Measurements from ENCODE around the gene CLDN11. TPM values are rescaled to one million over a fixed set of nuclear protein-coding genes. Genes with fewer than 3 reads are reported as not detected.

CLDN11 gene
- total RNA-seq, 1 experiment from 2014 or later = not detected

DNA sequence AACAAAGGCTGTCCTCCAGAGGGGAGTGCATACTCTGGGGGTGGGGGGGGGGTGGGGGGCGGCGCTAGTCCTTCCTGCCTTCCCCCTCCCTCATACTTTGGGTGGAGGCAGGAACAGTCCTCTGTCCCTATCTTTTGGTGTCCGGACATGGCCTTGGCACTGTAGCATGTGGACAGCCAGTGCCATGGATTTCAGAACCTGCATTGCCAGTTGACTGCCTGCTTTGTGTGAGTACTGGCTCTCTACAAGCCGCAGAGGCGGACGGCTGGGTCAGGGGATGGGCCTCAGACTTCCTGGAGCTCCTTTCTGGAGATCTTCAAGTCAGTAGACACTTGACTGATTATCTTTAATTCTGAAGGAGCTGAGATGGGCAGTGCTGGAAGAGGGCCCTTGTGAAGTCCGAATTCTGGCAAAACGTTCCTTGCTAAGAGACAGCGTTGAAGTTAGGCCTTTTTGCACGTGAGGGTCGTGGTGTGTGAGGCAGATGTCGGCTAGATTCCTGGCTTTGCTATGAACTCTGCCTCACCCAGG is 2.5 kb downstream of the CLDN11 start:
- Mint-ChIP-seq H3K27ac (ENCODE audit: low read depth, unreplicated experiment) (no peak overlapping the region), H3K27me3 (ENCODE audit: insufficient read depth, unreplicated experiment) (no peaks in the 10 kb centered on the region)
- POLR2A ChIA-PET = no interaction called here

DNA sequence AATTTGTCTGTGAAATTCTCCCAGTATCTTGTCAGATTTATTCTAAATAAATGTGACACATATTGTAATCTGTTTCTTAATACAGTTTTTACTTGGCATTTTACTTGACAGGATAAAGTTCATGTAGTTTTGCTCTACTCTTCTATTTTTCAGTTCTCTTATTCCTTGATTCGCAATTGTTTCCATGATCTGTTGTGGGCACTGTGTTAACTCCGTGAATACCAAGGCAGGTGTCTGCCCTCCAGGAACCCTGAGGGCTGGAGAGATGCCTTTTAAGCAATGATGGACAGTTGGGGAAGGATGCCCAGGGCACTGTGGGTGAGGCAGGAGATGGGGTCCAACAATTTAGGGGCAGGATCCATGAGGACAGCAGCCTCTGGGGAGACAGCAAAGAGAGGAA is 3.1 kb downstream of the CLDN11 start:
- Mint-ChIP-seq H3K27me3 (ENCODE audit: insufficient read depth, unreplicated experiment) (no peaks in the 10 kb centered on the region), H3K9me3 (ENCODE audit: unreplicated experiment) (no peaks in the 10 kb centered on the region), H3K4me3 (ENCODE audit: unreplicated experiment) (no peak overlapping the region), H3K27ac (ENCODE audit: low read depth, unreplicated experiment) (no peak overlapping the region), H3K36me3 (ENCODE audit: insufficient read depth, unreplicated experiment) (no peaks in the 10 kb centered on the region), H3K4me1 (ENCODE audit: insufficient read depth, unreplicated experiment) (no peaks in the 10 kb centered on the region)
- no peak for DNase-seq (ENCODE audit: unreplicated experiment)
- no TSS peak for BruUV-seq (replicated peaks)
- TF ChIP-seq, protein P1, sequence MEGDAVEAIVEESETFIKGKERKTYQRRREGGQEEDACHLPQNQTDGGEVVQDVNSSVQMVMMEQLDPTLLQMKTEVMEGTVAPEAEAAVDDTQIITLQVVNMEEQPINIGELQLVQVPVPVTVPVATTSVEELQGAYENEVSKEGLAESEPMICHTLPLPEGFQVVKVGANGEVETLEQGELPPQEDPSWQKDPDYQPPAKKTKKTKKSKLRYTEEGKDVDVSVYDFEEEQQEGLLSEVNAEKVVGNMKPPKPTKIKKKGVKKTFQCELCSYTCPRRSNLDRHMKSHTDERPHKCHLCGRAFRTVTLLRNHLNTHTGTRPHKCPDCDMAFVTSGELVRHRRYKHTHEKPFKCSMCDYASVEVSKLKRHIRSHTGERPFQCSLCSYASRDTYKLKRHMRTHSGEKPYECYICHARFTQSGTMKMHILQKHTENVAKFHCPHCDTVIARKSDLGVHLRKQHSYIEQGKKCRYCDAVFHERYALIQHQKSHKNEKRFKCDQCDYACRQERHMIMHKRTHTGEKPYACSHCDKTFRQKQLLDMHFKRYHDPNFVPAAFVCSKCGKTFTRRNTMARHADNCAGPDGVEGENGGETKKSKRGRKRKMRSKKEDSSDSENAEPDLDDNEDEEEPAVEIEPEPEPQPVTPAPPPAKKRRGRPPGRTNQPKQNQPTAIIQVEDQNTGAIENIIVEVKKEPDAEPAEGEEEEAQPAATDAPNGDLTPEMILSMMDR (IDR thresholded peaks at IDR 0.05; ENCODE audit: unreplicated experiment) = no peak
- ChIA-PET CTCF (interaction anchor here (1.0 to 15.5 kb wide), 3 partner anchors 390 to 427 kb away, joined by 3 to 435 read pairs (median 13); no protein-coding TSS in a partner anchor), POLR2A (no interaction called here)
- intact Hi-C loops (cut with micrococcal nuclease) = no loop called here

More for the DNA sequence above, 2.5 kb downstream of the CLDN11 start:
- DNase-seq (ENCODE audit: unreplicated experiment) = no peak
- TF ChIP-seq, protein P1 (IDR thresholded peaks at IDR 0.05; ENCODE audit: unreplicated experiment) = no peak
- intact Hi-C loops (cut with micrococcal nuclease) = no loop called here
- H3K9me3 Mint-ChIP-seq (ENCODE audit: unreplicated experiment) = no peaks in the 10 kb centered on the region
- no peaks in the 10 kb centered on the region for H3K36me3 Mint-ChIP-seq (ENCODE audit: insufficient read depth, unreplicated experiment)
- no peak overlapping the region for H3K4me3 Mint-ChIP-seq (ENCODE audit: unreplicated experiment)
- BruUV-seq (replicated peaks) = no TSS peak
- H3K4me1 Mint-ChIP-seq (ENCODE audit: insufficient read depth, unreplicated experiment) = no peaks in the 10 kb centered on the region
- CTCF ChIA-PET = interaction anchor here (1.0 to 15.5 kb wide), 2 partner anchors 391 to 428 kb away, joined by 3 to 435 read pairs; no protein-coding TSS in a partner anchor

DNA sequence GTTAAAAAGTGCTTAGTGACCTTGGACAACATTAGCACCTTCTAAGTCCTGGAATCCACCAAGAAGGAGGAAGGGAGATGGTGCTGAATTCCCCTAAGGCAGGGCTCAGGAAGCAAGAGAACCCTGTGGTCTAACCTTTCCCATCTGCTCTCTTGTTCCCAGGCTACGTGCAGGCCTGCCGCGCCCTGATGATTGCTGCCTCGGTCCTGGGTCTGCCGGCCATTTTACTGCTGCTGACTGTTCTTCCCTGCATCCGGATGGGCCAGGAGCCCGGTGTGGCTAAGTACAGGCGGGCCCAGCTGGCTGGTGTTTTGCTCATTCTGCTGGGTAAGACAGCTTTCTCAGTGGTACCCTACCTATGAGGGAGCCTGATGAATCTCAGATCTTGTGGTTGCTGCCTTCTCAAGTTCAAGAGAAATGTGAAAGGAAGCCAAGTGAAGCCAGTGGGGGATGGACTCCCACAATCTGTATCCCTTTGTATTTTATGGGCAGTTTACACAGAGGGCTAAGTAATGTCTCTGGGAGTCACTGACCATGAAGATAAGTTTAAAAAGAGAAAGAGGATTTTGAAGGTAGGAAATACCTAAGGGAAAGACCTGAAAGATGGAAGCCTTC is 4.4 kb downstream of the CLDN11 start:
- DNase-seq (ENCODE audit: unreplicated experiment) = no peak
- POLR2A ChIA-PET = no interaction called here
- no peak overlapping the region for H3K4me3 Mint-ChIP-seq (ENCODE audit: unreplicated experiment)
- no peaks in the 10 kb centered on the region for H3K27me3 Mint-ChIP-seq (ENCODE audit: insufficient read depth, unreplicated experiment)
- TF ChIP-seq, protein P1 (IDR thresholded peaks at IDR 0.05; ENCODE audit: unreplicated experiment) = no peak
- H3K27ac Mint-ChIP-seq (ENCODE audit: low read depth, unreplicated experiment) = no peak overlapping the region
- no peaks in the 10 kb centered on the region for H3K4me1 Mint-ChIP-seq (ENCODE audit: insufficient read depth, unreplicated experiment)
- intact Hi-C loops (cut with micrococcal nuclease) = no loop called here
- H3K36me3 Mint-ChIP-seq (ENCODE audit: insufficient read depth, unreplicated experiment) = no peaks in the 10 kb centered on the region
- CTCF ChIA-PET = interaction anchor here (0.7 to 2.8 kb wide), 4 partner anchors 8 to 388 kb away, joined by 3 to 13 read pairs (median 6); no protein-coding TSS in a partner anchor
- BruUV-seq (replicated peaks) = no TSS peak
- H3K9me3 Mint-ChIP-seq (ENCODE audit: unreplicated experiment) = no peaks in the 10 kb centered on the region

DNA sequence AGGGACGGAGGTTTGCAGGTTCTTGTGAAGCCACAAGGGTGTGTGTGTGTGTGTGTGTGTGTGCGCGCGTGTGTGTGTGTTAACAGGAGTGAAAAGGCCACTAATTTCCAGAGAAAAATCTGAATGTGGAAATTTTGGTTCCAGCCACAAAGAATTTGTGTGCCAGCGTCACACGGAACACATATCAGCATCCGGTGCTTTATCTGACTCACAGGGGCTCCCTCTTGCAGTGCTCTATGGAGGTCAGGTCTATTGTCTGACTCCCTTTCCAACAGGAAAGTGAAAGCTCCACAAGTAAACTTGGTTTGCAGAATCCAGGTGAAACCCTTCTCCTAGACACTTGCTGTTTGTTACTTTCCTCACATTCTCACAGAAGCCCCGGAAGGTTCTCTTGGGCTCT is 6.2 kb downstream of the CLDN11 start:
- intact Hi-C loops (cut with micrococcal nuclease) = no loop called here
- BruUV-seq (replicated peaks) = no TSS peak

More for the DNA sequence above, 6.2 kb downstream of the CLDN11 start:
- ChIA-PET POLR2A (no interaction called here), CTCF (interaction anchor here (1.7 kb wide), 1 partner anchor 11 kb away, joined by 8 read pairs; no protein-coding TSS in a partner anchor)
- H3K9me3 Mint-ChIP-seq (ENCODE audit: unreplicated experiment) = no peaks in the 10 kb centered on the region
- H3K4me3 Mint-ChIP-seq (ENCODE audit: unreplicated experiment) = no peak overlapping the region
- no peaks in the 10 kb centered on the region for H3K36me3 Mint-ChIP-seq (ENCODE audit: insufficient read depth, unreplicated experiment)
- no peaks in the 10 kb centered on the region for H3K27me3 Mint-ChIP-seq (ENCODE audit: insufficient read depth, unreplicated experiment)
- no peak overlapping the region for H3K27ac Mint-ChIP-seq (ENCODE audit: low read depth, unreplicated experiment)
- H3K4me1 Mint-ChIP-seq (ENCODE audit: insufficient read depth, unreplicated experiment) = no peaks in the 10 kb centered on the region
- TF ChIP-seq, protein P1 (IDR thresholded peaks at IDR 0.05; ENCODE audit: unreplicated experiment) = no peak
- DNase-seq (ENCODE audit: unreplicated experiment) = no peak

Measured in MCF 10A (cell line).